ENCODE results near the gene RBMS3. TPM values are rescaled to one million over a fixed set of nuclear protein-coding genes. Genes with fewer than 3 reads are reported as not detected.

The RBMS3 gene
- total RNA-seq, 2 donors from 2014 or later = 31.7 to 45.1 TPM

- no peak for TF ChIP-seq POLR2AphosphoS5 (IDR thresholded peaks at IDR 0.05)
- no peak for TF ChIP-seq POLR2A (IDR thresholded peaks at IDR 0.05)
- TF ChIP-seq CTCF (IDR thresholded peaks at IDR 0.05) = no peak
- intact Hi-C loops (cut with DNase I) = no loop called here
- Histone ChIP-seq H3K9me3 (no peaks in the 10 kb centered on the region), H3K27me3 (replicated peaks; ENCODE audit: insufficient read depth) (no peaks in the 10 kb centered on the region), H3K4me1 (replicated peaks) (no peaks in the 10 kb centered on the region), H3K4me3 (no peak overlapping the region), H3K36me3 (no peaks in the 10 kb centered on the region), H3K27ac (no peak overlapping the region)
- DNase-seq (ENCODE audit: low spot score) = no peak
- 86% methylated on average over 1 of the region's 1 CpG for WGBS
Observed at GRCh38 chr3:29889215-29889614, 608.3 kb downstream of the RBMS3 start.

GRCh38 chr3:29890801-29891200 lies 609.9 kb downstream of the RBMS3 start:
- TF ChIP-seq CTCF (IDR thresholded peaks at IDR 0.05) = no peak
- no peak for TF ChIP-seq POLR2A (IDR thresholded peaks at IDR 0.05)
- TF ChIP-seq POLR2AphosphoS5 (IDR thresholded peaks at IDR 0.05) = no peak
- intact Hi-C loops (cut with DNase I) = no loop called here
- 73% methylated on average over 5 of the region's 5 CpGs for WGBS
- no peak overlapping the region for H3K27ac ChIP-seq
- H3K27me3 ChIP-seq (replicated peaks; ENCODE audit: insufficient read depth) = no peaks in the 10 kb centered on the region
- no peaks in the 10 kb centered on the region for H3K36me3 ChIP-seq
- H3K4me3 ChIP-seq = no peak overlapping the region
- H3K9me3 ChIP-seq = no peaks in the 10 kb centered on the region
- H3K4me1 ChIP-seq (replicated peaks) = no peaks in the 10 kb centered on the region
- no peak for DNase-seq (ENCODE audit: low spot score)

- Histone ChIP-seq H3K36me3 (no peaks in the 10 kb centered on the region), H3K4me3 (no peak overlapping the region), H3K4me1 (replicated peaks) (no peaks in the 10 kb centered on the region), H3K27me3 (replicated peaks; ENCODE audit: insufficient read depth) (no peaks in the 10 kb centered on the region), H3K9me3 (no peaks in the 10 kb centered on the region), H3K27ac (no peak overlapping the region)
- WGBS = 45% methylated on average over 6 of the region's 6 CpGs
- no peak for DNase-seq (ENCODE audit: low spot score)
- TF ChIP-seq POLR2A (IDR thresholded peaks at IDR 0.05) (no peak), CTCF (IDR thresholded peaks at IDR 0.05) (no peak), POLR2AphosphoS5 (IDR thresholded peaks at IDR 0.05) (no peak)
- intact Hi-C loops (cut with DNase I) = no loop called here
Observed at GRCh38 chr3:29892976-29893554, 612.2 kb downstream of the RBMS3 start.

- no peak overlapping the region for H3K4me3 ChIP-seq
- intact Hi-C loops (cut with DNase I) = no loop called here
- H3K27me3 ChIP-seq (replicated peaks; ENCODE audit: insufficient read depth) = no peaks in the 10 kb centered on the region
- no peak overlapping the region for H3K27ac ChIP-seq
- TF ChIP-seq POLR2A (IDR thresholded peaks at IDR 0.05) = no peak
- no peak for TF ChIP-seq CTCF (IDR thresholded peaks at IDR 0.05)
- TF ChIP-seq POLR2AphosphoS5 (IDR thresholded peaks at IDR 0.05) = no peak
- no peaks in the 10 kb centered on the region for H3K36me3 ChIP-seq
- H3K9me3 ChIP-seq = no peaks in the 10 kb centered on the region
- no peak for DNase-seq (ENCODE audit: low spot score)
- no peaks in the 10 kb centered on the region for H3K4me1 ChIP-seq (replicated peaks)
- WGBS = 87% methylated on average over 3 of the region's 3 CpGs
Observed at GRCh38 chr3:29896856-29897255, 616.0 kb downstream of the RBMS3 start.

GRCh38 chr3:29898171-29898965 lies 617.5 kb downstream of the RBMS3 start:
- no peaks in the 10 kb centered on the region for H3K27me3 ChIP-seq (replicated peaks; ENCODE audit: insufficient read depth)
- no peak for DNase-seq (ENCODE audit: low spot score)
- H3K9me3 ChIP-seq = no peaks in the 10 kb centered on the region
- no peak overlapping the region for H3K27ac ChIP-seq
- no peaks in the 10 kb centered on the region for H3K36me3 ChIP-seq
- intact Hi-C loops (cut with DNase I) = no loop called here
- 79% methylated on average over 7 of the region's 7 CpGs for WGBS
- no peak overlapping the region for H3K4me3 ChIP-seq
- H3K4me1 ChIP-seq (replicated peaks) = no peaks in the 10 kb centered on the region
- TF ChIP-seq CTCF (IDR thresholded peaks at IDR 0.05) = no peak
- no peak for TF ChIP-seq POLR2AphosphoS5 (IDR thresholded peaks at IDR 0.05)
- TF ChIP-seq POLR2A (IDR thresholded peaks at IDR 0.05) = no peak
